ENCODE data around the gene UBE2N.
A peak's percentile ranks its signal among the peaks of the same experiment; 100 is the strongest.

UBE2N gene

GRCh38 chr12:93441617-93442410 is at the start of gene UBE2N:
Gene UBE2N, minus strand, starts transcription at chr12:93441947. Its CDS starts 63 bp downstream, at chr12:93441884.
- peak; percentile 98 for DNase-seq

GRCh38 chr12:93484315-93484981 is 42.7 kb upstream of the UBE2N start:
- DNase-seq: no peak

- DNase-seq: no peak
These were observed 41.5 kb upstream of the UBE2N start for GRCh38 chr12:93483151-93483807.

GRCh38 chr12:93482721-93483120 is 41.0 kb upstream of the UBE2N start:
- no peak for DNase-seq

- no peak for DNase-seq
These were observed 34.8 kb upstream of the UBE2N start for GRCh38 chr12:93476555-93476954.

- no peak for DNase-seq
These were observed 27.6 kb upstream of the UBE2N start for GRCh38 chr12:93469386-93469785.

GRCh38 chr12:93468008-93468371 is 26.2 kb upstream of the UBE2N start:
- DNase-seq: no peak

- DNase-seq: peak; percentile 92
These were observed 25.7 kb upstream of the UBE2N start, which contains the start of gene MRPL42 for GRCh38 chr12:93467351-93468007. Gene MRPL42, plus strand, starts transcription at chr12:93467514. Its CDS starts 1,772 bp downstream, at chr12:93469286.

GRCh38 chr12:93466625-93467350 is 25.0 kb upstream of the UBE2N start:
- DNase-seq: no peak

- no peak for DNase-seq
These were observed 24.1 kb upstream of the UBE2N start for GRCh38 chr12:93465841-93466240.

- DNase-seq: no peak
These were observed 19.8 kb upstream of the UBE2N start for GRCh38 chr12:93461503-93461902.

GRCh38 chr12:93460902-93461301 is 19.2 kb upstream of the UBE2N start:
- no peak for DNase-seq

GRCh38 chr12:93460003-93460402 is 18.3 kb upstream of the UBE2N start:
- no peak for DNase-seq

- no peak for DNase-seq
These were observed 17.4 kb upstream of the UBE2N start for GRCh38 chr12:93459097-93459496.

- no peak for DNase-seq
These were observed 14.3 kb upstream of the UBE2N start for GRCh38 chr12:93456077-93456476.

- DNase-seq: no peak
These were observed 11.9 kb upstream of the UBE2N start for GRCh38 chr12:93453633-93454032.

- DNase-seq: no peak
These were observed 9.8 kb upstream of the UBE2N start for GRCh38 chr12:93451423-93452158.

- DNase-seq: no peak
These were observed 7.5 kb upstream of the UBE2N start for GRCh38 chr12:93449277-93449676.

GRCh38 chr12:93448796-93449195 is 7.0 kb upstream of the UBE2N start:
- no peak for DNase-seq

GRCh38 chr12:93447555-93448290 is 6.0 kb upstream of the UBE2N start:
- peak; percentile 24 for DNase-seq

- no peak for DNase-seq
These were observed 1.8 kb upstream of the UBE2N start for GRCh38 chr12:93443576-93443975.
